GM12874 (cell line): ENCODE results near the gene KLHL29.

Experiments
- CTCF ChIP-seq: IDR thresholded peaks from 2 replicates; pipeline ENCODE4 v1.5.1; 2011; ENCODE audit warnings: low read depth, mild to moderate bottlenecking, control low read depth, low read length, moderate library complexity; ENCODE audit not compliant: insufficient read depth

Gene KLHL29

GRCh38 chr2:23585273-23586170 is 200.5 kb downstream of the KLHL29 start:
- TF ChIP-seq CTCF: no peak

GRCh38 chr2:23586741-23587306 is 201.8 kb downstream of the KLHL29 start:
- TF ChIP-seq CTCF: no peak

- TF ChIP-seq CTCF: no peak
Observed at GRCh38 chr2:23587341-23587880, 202.4 kb downstream of the KLHL29 start.

GRCh38 chr2:23588106-23588505 is 203.1 kb downstream of the KLHL29 start:
- no peak for TF ChIP-seq CTCF

- no peak for TF ChIP-seq CTCF
Observed at GRCh38 chr2:23588508-23589201, 203.7 kb downstream of the KLHL29 start.

- no peak for TF ChIP-seq CTCF
Observed at GRCh38 chr2:23589220-23589647, 204.3 kb downstream of the KLHL29 start.

- no peak for TF ChIP-seq CTCF
Observed at GRCh38 chr2:23589739-23590138, 204.8 kb downstream of the KLHL29 start.
